DMS 273 treated with DMSO at 0.1 percent for 48 hours (cell line): ENCODE results near the gene ALX4.
A peak's percentile ranks its signal among the peaks of the same experiment; 100 is the strongest.

Experiments used
- DNase-seq: peaks from one replicate; lab custom pipeline; 2025; lab: John Stamatoyannopoulos, UW

Gene ALX4

DNA sequence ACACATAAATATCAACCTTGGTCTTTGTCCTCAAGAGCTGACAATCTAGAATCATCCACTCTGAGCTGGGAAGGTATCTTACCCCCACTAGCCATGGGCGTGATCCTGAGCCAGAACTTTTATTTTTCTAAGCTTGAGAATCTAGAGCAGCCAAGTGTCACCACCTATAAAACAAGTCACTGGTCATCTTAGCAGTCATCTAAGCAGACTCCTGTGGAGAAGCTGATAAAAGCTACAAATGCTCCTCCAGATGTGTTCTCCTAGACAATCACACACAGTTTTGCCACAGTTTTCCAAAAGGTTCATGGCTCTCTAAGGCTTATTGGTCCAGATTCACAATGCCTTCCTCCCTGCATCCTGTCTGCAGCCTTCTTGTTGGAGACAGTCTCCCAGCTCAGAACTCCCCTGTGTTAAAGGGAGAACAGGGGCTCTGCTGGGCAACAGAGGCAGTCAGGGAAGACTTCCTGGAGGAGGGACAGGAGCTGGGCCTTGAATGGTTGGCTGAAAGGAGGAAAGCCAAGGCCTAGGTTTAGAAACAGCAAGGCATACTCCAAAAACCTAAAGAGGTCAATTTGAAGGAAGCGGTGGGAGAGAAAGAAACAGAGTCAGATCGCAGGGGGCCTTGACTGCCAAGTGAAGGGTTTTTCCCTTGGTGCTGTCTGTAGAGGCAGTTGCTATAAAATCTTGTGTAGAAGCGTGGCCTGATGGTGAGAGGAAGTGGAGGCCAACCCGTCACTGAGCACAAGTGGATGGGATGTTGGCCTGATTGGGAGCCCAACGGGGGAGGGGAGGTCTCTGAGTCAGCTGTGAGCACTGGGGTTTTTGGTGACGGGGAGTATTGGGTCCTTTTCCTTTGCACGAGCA is 42.0 kb downstream of the ALX4 start:
- no peak for DNase-seq

DNA sequence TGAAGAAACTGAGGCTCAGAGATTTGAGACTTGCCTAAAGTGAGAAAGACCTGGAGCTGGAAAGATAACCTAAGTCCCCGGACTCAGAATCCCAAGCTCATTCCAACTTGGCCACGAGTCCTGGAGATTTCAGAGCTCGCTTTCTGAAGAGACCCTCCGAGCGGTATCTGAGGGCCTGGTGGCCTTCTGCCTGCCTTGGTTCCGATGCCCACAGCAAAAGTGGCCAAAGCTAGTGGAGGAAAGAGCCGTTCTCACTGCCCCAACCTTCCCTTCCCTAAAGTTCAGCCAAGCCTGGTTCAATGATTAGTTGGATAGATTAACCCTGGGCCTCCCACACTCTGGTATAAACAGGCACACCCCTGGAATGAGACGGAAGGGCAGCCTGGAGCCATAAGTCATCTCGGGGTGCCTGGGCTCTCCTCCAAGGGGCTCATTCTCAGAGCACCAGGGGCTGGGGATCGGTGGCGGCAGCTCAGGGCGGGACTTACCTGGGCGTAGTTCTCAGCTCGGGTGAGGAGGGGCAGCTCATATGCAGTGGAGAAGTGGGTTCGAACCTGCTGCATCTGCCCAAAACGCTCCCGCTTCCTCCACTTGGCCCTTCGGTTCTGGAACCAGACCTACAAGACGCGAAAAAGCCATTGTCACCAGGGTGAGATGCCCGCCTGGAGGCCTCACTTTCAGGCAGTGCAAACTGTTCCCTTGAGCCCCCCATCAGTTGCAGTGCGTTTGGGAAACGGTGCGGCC is 42.8 kb downstream of the ALX4 start:
- DNase-seq, result no peak

DNA sequence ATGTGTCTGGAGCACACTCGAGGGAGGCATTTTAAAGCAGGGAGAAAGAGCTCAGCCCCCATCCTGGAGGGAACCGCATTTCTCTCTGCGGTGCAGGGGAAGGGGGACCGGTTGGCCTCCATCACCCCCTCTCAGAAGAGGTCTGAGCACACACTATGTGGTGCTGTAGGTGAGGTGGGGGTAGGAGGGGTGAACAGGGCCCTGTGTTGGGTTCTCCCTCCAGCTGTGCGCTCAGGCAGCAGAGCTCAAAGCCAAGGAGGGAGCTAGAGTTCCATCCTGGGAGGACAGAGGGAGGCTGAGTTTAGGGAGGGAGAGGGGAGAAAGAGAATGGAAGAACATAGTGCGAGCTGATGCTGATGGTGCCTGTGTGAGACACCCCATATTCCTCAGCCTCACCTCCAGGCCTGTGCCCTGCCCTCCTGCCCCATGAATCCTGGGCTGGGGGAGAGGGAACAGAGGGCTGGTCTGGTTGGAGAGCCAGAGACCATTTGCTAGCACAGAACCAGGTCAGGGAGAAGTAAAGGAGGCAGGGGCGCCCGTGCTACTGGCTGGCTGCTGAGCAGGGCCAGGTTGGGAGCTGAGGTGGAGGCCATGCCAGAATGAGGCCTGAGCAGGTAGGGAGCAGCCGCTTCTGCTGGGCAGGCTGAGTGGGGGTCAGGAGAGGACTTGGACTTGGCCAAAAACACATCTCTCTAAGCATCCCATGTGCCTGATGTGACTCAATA is 43.7 kb downstream of the ALX4 start:
- no peak for DNase-seq

DNA sequence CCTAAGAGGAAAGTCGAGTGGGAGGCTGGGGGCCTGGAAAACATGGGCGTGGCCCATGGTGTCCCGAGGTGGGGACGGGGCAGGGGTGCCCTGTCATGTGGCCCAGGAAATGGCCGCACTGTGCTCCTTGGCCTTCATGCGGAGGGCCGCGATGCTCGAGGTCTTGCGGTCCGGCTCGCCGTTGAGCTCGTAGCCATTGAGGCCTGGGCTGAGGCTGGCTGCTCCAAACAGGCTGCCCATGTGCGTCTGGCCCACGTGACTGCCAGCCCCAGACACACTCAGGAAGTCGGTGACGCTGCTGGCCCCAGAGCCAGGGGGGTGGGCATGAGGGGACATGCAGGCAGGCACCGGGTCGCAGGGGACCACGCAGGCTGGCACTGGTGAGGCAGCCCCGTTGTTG is 45.2 kb downstream of the ALX4 start:
- DNase-seq, result no peak

DNA sequence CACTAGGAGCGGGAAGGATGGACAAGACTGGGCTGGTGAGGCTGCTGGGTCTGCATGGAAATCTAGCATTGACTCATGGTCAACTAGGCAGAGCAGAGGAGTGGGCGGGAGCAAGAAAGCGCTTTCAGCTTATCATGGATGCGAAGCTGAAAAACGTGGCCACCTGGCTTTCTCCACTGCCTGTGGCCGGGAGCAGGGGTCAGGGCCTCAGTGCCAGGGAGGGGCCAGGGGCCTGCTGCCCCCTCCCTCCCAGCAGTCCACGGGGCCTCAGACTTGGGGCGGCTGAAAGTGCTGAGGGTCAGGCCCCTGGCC is 45.5 kb downstream of the ALX4 start:
- DNase-seq, result no peak

DNA sequence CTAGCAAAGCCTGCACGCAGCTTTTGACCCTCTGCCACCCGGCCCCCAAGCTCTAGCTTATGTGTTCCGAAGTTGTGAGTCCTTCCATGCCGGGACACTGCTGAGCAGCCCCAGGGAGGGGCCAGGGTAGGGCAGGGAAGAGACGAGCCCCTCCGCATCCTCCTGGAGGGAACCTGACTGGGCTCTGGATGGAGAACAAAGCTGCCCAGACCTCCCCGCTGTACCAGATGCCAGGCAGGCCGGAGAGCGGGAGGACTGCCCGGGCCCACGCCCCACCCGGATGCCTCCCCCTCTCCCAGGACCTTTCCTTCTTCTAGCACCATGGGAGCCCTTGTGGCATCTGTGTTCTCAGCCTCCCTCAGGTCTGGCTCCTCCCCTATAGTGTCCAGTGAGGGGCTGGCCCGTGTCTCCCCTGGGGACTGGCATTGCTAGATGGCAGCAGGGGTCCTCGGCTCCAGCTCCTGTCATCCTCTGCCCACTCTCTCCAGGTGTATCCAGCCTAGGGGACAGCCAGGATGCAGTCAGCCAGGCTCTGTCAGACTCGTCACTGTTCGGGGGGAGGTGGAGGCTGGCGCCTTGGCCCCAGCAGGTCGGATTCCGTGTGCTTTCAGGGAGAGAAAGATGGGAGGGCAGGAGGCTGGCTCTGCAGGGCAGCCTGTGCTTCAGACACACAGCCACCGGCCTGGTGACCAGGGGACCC is 46.1 kb downstream of the ALX4 start:
- no peak for DNase-seq

DNA sequence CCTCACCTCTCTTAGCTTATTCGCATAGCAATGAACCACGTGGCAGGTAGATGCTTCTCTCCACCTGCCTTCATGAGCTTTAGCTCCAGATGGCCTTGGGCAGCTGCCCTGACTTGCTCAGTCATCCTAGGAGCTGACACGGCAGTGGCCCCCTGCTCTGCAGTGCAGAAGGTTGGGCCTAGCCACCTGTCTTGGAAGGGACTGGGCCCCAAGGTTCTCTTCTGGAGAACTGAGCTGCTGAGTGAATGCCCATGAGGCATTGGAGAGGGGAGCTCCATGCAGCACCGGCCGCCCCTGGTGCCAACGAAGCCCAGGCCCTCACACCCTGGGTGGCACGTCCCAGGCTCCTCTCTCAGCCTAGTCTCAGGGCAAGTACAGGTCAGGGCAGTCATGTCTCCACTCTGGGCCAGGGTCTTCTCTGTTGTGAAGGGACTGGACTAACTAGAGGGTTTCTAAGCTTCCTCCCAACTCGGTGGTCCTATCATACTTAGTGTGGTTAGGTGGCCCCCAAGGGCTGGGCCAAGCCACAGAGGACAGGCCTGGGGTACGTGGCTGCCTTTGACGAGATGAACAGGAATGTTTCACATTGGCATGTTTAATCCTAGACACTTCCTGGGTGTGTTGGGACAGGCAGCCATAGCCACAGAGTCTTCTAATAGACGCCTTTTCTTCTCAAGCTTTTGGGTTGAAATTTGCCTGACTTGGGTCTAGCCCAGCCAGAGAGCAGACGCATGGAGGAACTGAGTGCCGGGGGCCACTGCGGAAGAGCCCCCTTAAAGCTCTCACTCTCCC is 47.9 kb downstream of the ALX4 start:
- DNase-seq, result peak; percentile 3

DNA sequence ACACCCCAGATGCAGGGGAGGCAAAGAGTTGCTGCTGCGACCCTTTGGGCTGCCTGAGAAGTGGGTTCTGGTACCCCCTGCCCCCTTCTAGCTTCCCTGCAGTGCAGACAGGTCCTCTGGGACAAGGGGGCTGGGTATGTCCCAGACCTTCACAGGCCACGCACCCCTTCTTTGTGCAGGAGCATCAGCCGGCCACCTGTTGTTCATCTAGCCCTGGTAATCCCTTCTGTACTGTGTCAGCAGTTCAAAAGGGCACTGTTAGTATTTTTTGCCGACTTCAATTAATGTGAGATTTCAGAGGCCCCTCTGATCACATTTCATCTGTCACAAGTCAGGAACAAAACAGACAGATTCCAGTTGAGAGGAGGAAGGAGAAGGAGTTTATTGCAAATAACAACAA is 49.9 kb downstream of the ALX4 start:
- DNase-seq, result no peak

DNA sequence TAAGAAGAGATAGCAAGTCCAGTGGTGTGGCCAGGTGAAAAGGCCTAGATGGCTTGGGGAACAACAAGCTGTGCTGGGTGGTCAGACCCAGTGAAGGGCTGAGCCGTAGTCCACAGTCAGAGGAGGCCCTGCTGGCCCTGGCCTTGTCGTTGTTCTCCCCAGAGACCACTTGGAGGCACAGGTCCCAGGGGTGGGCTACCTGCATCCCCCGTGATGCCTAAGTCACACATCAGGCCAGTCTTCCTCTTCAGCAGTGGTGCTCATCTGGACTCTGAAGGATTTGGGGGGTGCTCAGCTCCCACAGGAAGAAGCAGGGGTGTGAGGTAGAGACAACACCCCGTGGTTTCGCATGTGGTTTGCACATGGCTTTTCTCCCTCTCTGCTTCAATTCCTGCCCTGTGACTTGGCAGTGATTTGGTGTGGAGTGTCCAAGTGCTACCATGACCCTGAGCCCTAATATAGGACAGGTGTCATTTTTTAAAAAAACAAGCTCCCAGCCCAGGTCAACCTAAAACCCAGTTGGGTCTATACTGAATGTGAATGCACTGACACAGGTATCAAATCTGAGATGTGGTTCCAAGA is 51.0 kb downstream of the ALX4 start:
- no peak for DNase-seq

DNA sequence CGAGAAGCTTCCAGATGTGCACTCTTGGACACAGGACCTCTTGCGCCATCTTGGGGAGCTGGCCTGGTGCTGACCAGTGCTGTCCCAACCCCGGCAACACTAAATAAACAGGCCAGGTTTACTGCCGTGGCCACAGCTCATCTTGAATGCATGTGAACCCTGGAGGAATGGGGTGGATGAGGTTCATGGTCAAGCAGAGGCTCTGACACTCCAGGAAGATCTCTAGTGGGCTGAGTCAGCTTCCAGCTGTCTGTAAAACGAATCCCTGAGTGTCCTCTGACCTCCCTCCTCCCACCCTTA is 51.8 kb downstream of the ALX4 start:
- DNase-seq, result no peak

DNA sequence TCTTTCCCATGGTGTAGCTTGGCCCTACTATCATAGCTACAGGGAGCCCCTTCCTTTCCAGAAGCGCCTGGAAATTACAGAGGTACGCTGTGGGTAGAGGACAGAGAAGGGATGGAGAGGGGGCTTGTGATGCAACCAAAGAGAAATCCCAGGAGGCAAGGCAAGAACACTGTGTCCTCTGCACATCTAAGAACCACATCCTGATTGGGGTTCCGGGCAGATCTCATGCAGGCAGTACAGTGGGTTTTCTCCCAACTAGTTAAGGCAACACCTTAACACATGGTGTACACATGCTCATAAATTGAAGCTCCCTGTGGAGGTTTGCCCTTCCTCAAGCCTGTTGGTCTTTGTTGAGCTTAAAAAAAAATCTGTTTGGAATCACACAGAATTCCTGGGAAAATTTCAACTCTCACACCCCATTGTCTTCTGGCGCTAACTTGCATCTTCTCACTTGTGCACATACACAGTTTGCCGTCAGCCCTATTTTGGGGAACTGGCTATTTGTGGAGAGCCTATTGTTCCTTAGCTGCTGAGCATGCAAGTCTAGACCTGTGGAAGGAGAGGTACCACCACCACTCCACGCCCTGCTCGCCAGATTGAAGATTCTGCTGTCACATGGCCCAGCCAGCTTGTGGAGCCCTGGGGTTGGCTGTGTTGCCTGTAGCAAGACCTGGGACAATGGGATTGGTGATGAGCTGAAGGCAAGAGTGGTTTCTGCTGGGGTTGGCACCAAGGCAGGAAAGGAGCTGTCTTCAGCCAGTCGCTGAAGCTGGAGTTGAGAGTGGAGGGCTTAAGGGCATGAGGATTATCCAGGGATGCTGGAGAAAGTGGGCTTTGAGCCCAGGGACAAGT is 52.4 kb downstream of the ALX4 start:
- DNase-seq, result no peak

DNA sequence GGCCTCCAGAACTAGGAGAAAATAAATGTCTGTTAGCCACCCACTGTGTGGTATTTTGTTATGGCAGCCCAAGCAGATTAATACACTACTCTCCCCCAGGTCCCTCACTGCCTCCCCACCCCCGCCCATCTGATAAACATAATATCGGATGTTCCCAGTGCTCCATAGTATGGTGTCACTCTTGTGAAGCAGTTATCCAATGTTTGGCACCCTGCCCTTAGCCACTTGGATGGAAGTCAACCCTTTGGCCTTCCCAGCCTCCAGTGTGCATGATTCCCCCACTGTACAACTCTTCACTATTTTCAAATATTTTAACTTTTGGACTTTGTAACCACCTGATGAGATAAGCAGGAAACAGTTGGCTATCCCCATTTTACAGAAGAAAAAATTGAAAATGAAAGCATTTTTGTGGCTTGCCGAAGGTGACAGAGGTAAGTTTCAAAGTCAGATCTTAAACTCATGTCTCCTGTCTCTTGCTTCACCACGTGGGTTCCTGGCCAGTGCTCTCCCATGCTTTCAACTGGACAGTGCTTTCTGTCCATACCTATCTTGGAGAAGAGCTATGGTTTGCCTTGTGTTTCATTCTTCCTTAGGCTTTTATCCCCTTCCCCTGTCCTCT is 53.2 kb downstream of the ALX4 start:
- no peak for DNase-seq

DNA sequence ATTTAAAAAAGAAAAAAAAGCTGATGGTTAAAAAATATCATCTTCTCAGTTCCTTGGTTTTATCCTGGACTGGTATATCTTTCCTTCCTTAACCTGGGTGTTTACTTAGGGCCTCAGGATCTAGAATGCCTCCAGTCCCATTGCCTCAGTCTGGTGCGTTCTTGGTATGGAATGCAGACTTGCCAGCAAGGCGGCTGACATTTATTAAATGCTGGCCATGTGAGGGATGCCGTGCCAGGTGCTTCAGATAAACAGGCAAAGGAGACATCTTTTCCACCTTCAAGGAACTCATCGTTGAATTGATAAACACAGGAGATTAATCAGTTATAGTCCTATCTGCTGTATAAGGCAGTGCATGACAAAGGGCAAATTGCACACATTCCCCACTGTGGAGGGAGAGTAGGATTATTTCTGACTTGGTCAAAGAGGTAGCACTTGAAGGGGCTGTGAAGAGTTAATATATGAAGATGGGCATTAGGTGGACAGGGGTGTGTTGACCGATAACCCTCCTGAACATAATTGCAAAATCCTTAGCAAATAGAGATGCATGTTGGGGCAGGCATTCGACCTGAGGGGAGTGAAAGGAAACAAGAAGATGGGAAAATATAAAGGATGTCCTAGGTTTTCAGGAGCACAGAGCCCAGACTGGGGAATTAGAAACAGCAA is 54.4 kb downstream of the ALX4 start:
- DNase-seq, result no peak

DNA sequence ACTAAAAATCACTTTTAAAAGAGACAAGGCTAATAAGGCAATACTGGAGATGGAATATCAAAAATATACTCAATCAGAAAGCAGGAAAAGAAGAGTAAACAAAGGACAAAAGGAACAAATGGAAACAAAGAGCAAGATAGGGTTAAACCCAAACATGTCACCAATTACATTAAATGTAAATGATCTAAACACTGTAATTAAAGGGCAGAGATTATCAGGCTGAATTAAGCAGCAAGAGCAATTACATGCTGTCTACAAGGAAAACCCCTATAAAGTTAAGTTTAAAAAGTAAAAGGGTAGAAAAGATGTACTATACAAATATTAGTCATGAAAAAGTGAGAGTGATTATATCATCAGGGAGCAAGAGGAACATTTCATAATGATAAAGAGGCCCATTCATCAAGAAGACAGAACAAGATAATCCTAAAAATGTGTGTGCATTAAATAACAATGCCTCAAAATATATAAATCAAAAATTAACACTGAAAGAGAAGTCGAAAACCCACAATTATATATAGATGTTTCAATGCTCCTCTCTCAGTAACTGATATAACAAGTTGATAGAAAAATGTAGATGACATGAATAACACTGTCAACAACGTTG is 56.8 kb downstream of the ALX4 start:
- DNase-seq, result no peak

DNA sequence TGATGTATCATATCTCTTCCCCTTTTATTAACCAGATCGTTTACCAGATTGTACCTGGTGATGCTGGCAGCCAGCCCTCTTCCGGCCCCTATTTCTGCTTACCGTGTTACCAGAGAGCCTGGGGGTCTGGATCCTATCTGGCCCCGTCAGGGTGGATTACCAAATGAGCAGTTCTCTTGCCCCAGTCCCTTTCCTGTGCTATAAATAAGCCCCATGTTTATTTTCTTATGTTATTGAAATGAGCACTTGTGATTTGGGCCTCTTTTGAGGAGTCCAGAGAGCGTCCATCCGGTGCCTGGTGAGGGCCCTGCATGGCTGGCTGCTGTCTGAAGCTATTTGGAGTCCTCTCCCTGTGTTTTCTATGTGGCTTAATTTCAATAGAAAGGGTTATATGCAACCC is 59.5 kb downstream of the ALX4 start:
- DNase-seq, result no peak

DNA sequence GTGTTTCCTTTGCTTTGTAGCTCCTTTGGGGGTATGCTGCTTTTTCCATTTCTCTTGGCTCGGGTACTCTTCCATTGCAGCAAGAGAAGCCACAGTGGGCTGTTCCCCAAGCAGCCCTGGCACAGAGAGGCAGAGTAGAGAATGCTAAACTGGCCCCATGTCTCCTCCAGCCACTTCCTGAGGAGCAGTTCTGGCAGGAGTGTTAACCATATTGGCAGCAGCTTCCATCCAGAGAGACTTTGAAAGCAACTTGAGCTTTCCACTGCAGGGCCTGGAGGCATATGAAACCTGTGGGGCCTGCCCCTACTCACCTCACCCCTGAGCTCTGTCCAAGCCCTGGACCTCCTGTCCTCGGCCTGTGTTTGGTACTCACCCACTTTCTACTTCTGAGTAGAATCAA is 61.8 kb downstream of the ALX4 start:
- DNase-seq, result no peak

DNA sequence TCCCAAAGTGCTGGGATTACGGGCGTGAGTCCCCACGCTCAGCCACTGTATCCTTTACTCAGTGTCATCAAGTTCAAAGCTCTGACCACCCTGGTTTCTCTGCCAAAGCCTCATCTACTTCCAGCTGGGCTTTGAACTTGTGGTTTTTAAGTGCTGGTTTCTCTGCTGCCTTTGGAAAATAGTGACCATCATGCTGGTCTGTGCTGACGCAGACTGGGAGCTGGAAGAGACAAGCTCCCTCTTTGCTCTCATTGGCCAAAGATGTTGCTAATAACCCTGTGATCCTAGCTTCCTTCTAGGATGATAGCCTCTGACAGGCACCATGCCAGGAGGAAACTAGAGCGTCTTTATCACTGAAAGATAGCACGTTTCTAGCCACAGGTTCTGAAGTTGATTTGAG is 62.4 kb downstream of the ALX4 start:
- DNase-seq, result no peak

DNA sequence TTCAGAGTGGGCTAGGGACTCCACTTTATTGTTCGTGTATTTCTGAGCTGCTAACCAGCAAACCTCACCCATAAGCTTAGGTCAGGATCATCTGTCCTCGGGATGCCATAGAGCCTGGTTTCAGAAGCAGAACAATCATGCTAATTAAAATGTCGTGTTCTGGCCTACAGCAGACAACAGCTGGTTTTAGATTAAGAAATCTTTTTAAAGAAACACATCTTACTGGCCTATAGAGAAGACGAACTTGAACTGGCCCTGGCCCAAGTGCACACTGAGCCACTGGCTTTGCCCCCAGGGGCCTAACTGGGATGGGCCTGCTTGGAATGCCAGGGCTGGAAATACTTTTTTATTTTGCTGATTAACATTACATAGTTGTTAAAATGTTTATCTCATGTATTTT is 63.2 kb downstream of the ALX4 start:
- no peak for DNase-seq
